Loucy (cell line): ENCODE data around the gene OR52K2.

Source experiments
- H2AFZ ChIP-seq: fragments of 200-600 bp; sonication (generic); 2 replicates; pipeline ENCODE4 v1.6.0; 2016; ENCODE audit warnings: antibody characterized with exemption, mild to moderate bottlenecking, low read length, moderate library complexity
- H3F3A ChIP-seq: fragments of 200-600 bp; 2 replicates; pipeline ENCODE4 v1.6.0; 2016; ENCODE audit warnings: antibody characterized with exemption, low read depth, mild to moderate bottlenecking
- H3K27me3 ChIP-seq: fragments of 200-600 bp; sonication (generic); 2 replicates; pipeline ENCODE4 v1.6.1; 2014; ENCODE audit warnings: low read length, mild to moderate bottlenecking; ENCODE audit not compliant: insufficient read depth, poor library complexity, severe bottlenecking
- H3K36me3 ChIP-seq: fragments of 200-600 bp; sonication (generic); 2 replicates; pipeline ENCODE4 v1.6.1; 2016; ENCODE audit warnings: low read length; ENCODE audit not compliant: insufficient read depth
- H3K4me1 ChIP-seq: fragments of 200-600 bp; sonication (generic); 2 replicates; pipeline ENCODE4 v1.5.1; 2014; ENCODE audit warnings: low read length, mild to moderate bottlenecking; ENCODE audit not compliant: insufficient read depth, poor library complexity, severe bottlenecking
- H3K4me2 ChIP-seq: fragments of 200-600 bp; sonication (generic); 2 replicates; pipeline ENCODE4 v1.6.0; 2014; ENCODE audit warnings: antibody characterized with exemption, low read length, low read depth, mild to moderate bottlenecking; ENCODE audit not compliant: poor library complexity, severe bottlenecking
- H3K4me3 ChIP-seq: fragments of 200-600 bp; sonication (generic); 2 replicates; pipeline ENCODE4 v1.5.1; 2014; ENCODE audit warnings: low read length, mild to moderate bottlenecking, mixed read lengths; ENCODE audit not compliant: poor library complexity, severe bottlenecking
- H3K79me2 ChIP-seq: fragments of 200-600 bp; sonication (generic); 2 replicates; pipeline ENCODE4 v1.6.1; 2014; ENCODE audit warnings: low read length; ENCODE audit not compliant: insufficient read depth
- H3K9ac ChIP-seq: fragments of 200-600 bp; sonication (generic); 2 replicates; pipeline ENCODE4 v1.6.0; 2014; ENCODE audit warnings: mild to moderate bottlenecking, low read depth, low read length, moderate library complexity; ENCODE audit not compliant: poor library complexity, severe bottlenecking
- H3K9me2 ChIP-seq: fragments of 200-600 bp; sonication (generic); replicated peaks from 2 replicates; pipeline ENCODE4 v1.6.1; 2016; ENCODE audit warnings: low read depth, low read length, mixed read lengths
- H3K9me3 ChIP-seq: fragments of 200-600 bp; sonication (generic); 2 replicates; pipeline ENCODE4 v1.6.1; 2014; ENCODE audit warnings: mild to moderate bottlenecking, antibody characterized with exemption, low read length, low read depth; ENCODE audit not compliant: insufficient read depth
- H4K20me1 ChIP-seq: fragments of 200-600 bp; sonication (generic); 2 replicates; pipeline ENCODE4 v1.6.0; 2014; ENCODE audit warnings: antibody characterized with exemption, low read length, mild to moderate bottlenecking; ENCODE audit not compliant: insufficient read depth, poor library complexity, severe bottlenecking
- EZH2phosphoT487 ChIP-seq: fragments of 200-600 bp; IDR thresholded peaks from 2 replicates; pipeline ENCODE4 v1.6.1; 2018; ENCODE audit warnings: antibody characterized with exemption, mild to moderate bottlenecking, moderate library complexity, borderline replicate concordance
- TF ChIP-seq, protein P1 (sequence below): fragments of 200-600 bp; sonication (generic); conservative IDR thresholded peaks from 2 replicates; pipeline ENCODE4 v1.5.1; 2014; ENCODE audit warnings: mild to moderate bottlenecking, antibody characterized with exemption, low read length

OR52K2 gene

DNA sequence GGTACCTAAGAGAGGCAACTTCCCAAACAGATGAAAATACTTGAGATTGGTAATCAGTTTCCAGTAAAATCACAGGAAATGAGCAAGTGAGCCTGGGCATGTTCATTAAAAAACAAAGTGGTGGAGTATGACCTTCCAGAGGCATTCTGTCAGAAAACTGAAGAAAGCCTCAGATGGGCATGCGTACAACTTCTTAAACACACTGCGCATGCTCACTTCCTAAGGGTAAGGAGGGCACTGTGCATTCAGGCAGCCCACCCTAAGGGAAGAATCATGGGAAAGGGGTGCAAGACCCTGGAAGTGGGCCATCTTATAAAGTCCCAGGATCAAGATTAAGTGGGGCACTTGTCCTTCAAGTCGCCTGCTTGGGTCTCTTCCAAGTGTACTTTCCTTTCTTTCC, 4.0 kb downstream of the OR52K2 start:
- peaks cover 3% of the 10 kb centered on the region for H3K4me1 ChIP-seq
- H3K4me2 ChIP-seq, result no peak overlapping the region
- H3K9ac ChIP-seq, result no peak overlapping the region
- H3K9me2 ChIP-seq, result no peaks in the 10 kb centered on the region
- H3K4me3 ChIP-seq, result no peak overlapping the region
- TF ChIP-seq, protein P1, sequence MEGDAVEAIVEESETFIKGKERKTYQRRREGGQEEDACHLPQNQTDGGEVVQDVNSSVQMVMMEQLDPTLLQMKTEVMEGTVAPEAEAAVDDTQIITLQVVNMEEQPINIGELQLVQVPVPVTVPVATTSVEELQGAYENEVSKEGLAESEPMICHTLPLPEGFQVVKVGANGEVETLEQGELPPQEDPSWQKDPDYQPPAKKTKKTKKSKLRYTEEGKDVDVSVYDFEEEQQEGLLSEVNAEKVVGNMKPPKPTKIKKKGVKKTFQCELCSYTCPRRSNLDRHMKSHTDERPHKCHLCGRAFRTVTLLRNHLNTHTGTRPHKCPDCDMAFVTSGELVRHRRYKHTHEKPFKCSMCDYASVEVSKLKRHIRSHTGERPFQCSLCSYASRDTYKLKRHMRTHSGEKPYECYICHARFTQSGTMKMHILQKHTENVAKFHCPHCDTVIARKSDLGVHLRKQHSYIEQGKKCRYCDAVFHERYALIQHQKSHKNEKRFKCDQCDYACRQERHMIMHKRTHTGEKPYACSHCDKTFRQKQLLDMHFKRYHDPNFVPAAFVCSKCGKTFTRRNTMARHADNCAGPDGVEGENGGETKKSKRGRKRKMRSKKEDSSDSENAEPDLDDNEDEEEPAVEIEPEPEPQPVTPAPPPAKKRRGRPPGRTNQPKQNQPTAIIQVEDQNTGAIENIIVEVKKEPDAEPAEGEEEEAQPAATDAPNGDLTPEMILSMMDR, result no peak
- no peak for TF ChIP-seq EZH2phosphoT487
- H3K27me3 ChIP-seq, result peaks cover 89% of the 10 kb centered on the region
- no peaks in the 10 kb centered on the region for H3K36me3 ChIP-seq
- H3K9me3 ChIP-seq, result no peaks in the 10 kb centered on the region
- no peaks in the 10 kb centered on the region for H3K79me2 ChIP-seq
- no peak overlapping the region for H2AFZ ChIP-seq
- H4K20me1 ChIP-seq, result no peaks in the 10 kb centered on the region
- no peaks in the 10 kb centered on the region for H3F3A ChIP-seq

DNA sequence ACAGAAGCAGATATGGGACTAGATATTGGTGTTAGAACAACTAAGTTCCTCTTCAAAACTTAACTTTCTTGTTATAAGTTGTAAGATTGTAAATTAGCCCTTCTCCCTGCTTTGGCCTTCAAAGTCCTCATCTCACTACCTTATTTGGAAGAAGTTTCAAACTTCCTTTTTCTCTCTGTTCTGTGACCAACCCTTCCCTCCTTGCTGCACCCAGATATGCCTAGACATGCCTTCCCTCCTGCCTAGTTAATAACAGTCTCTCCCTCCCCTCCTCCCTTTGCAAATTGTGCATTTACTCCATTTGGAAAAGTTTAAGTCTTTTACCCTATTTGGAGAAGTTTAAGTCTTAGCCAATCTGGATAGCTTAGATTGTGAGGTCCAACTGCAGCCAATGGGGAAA, 4.9 kb downstream of the OR52K2 start:
- Histone ChIP-seq H3K27me3 (peaks cover 89% of the 10 kb centered on the region), H3K4me3 (no peak overlapping the region), H3K79me2 (no peaks in the 10 kb centered on the region), H3K9me3 (no peaks in the 10 kb centered on the region), H3K36me3 (no peaks in the 10 kb centered on the region), H3K4me1 (peaks cover 3% of the 10 kb centered on the region), H3F3A (no peaks in the 10 kb centered on the region), H2AFZ (no peak overlapping the region), H3K9me2 (no peaks in the 10 kb centered on the region), H3K4me2 (no peak overlapping the region), H4K20me1 (no peaks in the 10 kb centered on the region), H3K9ac (no peak overlapping the region)
- TF ChIP-seq EZH2phosphoT487, result no peak
- TF ChIP-seq, protein P1, result no peak

DNA sequence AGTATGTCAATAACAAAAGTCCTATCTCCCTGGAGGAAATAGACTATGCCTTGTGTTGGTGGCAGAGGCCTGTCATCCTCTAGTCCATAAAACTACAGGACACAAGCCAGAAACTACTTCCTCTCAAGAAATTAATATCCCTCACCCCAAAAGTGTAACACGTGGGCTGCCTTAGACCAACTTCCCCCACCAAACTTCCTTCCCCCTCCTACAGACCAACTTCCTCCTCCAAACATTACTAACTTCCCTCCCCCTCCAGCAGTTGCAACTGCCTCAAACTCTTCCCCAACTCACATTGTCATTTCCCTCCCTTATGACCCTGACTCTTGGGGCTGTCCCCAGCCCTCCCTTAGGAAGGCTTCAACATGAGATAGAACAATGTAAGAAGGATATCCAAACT, 6.3 kb downstream of the OR52K2 start:
- Histone ChIP-seq H3K9me2 (no peaks in the 10 kb centered on the region), H3K79me2 (no peaks in the 10 kb centered on the region), H3K36me3 (no peaks in the 10 kb centered on the region), H3K4me2 (no peak overlapping the region), H2AFZ (no peak overlapping the region), H3F3A (no peaks in the 10 kb centered on the region), H3K9me3 (no peaks in the 10 kb centered on the region), H3K27me3 (peaks cover 81% of the 10 kb centered on the region), H3K4me3 (no peak overlapping the region), H3K4me1 (peaks cover 3% of the 10 kb centered on the region), H3K9ac (no peak overlapping the region), H4K20me1 (no peaks in the 10 kb centered on the region)
- TF ChIP-seq EZH2phosphoT487, result no peak
- TF ChIP-seq, protein P1, result no peak
